HG02798 (cell line): ENCODE data around the gene RPL23.
A peak's percentile ranks its signal among the peaks of the same experiment; 100 is the strongest.

Source experiments
- ATAC-seq: cut with Tn5 transposase; IDR thresholded peaks from one replicate; pipeline ENCODE4 v1.9.1; 2021; ENCODE audit warnings: mild to moderate bottlenecking; ENCODE audit not compliant: unreplicated experiment, poor library complexity

Gene RPL23

DNA sequence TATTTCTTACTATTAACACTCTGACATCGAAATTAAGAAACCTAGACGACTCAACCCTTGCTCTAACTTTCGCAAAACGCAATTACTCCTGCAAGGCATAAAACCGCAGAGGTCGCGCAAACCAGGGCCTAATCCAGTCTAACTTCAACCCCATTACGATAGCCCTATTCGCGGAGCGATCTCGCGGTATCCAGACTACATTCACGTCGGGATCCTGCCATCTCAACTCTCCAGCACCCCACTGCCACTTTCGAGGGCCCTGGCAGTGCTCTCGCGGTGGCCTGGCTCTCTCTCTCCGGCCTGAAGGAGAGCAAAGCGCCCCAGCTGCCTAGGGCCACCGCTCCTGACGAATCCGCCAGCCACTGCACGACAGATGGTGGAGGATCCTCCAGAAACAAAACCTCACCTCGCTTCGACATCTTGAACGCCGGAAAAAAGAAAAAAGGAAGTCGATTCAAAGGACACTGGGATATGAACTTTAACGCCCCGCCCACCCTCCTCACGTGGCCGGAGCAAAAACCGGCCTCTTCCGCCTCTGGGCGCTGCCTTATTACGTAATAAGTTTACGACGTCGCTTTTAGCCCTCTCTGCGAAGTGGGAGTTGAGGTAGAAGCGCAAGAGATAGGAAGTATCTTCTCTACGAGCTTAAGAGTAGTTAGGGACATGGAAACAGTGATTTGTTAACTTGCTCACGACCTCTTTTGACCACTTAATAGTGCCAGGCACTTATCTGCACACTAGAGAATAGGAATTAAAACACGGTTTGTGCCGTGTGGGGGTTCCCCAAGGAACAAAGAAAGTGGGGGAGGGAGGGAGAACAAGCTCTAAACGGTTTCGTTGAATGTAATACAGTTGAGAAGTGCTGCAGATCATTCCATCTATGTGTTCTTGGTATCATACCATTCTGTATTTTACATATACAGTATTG is at the start of gene RPL23:
RPL23 (minus strand) TSS at position 430 of the 928 bp plus-strand sequence; CDS start at position 419, 11 bp downstream.
- ATAC-seq, result peak; percentile 94

DNA sequence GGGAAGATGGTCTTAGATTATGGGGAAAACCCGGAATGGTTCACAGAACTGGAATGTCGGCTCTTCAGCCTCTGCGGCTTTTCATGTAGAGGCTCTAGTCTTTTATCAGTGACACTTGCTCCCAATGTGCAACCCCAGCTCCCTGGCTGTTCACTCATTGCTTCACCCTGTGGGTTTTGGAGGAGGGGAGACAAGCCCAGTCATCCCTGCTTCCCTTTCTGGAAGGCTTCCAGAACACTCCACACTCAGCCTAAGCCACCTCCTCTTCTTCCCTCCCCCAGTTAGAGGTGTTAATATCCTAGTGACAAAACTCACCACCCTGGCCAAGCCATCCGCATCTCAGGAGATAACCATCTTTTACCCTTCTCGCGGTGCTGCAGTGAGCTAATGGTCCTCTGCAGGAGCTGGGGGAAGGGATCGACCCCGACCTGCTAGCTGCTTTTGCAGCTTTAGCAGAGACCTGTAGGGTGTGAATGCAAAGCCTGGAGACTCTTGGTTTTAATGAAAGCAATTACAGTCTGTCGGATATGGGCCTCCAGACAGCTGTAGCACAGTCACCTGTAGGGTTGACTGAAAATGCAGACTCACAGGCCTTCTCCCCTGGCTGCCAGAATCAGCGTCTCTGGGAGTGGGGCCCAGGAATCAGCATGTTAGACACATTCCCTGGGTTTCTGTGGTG is 47.6 kb upstream of the RPL23 start:
- ATAC-seq, result no peak

DNA sequence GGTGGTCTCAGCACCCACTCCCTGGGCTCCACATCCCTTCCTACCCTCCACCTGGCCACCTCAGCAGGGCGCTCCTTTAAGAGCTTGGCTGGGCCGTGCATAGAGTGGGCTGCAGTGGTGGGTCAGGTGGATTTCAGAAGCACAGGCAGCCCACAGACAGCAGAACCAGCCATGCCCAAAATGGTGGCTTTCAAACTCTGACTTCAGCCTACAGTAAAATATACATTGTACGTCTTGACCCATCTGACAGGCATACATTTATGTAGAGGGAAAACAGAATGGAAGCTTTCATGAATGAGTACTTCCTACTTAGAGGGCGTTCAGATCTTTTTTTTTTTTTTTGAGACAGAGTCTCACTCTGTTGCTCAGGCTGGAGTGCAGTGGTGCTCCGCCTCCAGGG is 45.9 kb upstream of the RPL23 start:
- no peak for ATAC-seq

DNA sequence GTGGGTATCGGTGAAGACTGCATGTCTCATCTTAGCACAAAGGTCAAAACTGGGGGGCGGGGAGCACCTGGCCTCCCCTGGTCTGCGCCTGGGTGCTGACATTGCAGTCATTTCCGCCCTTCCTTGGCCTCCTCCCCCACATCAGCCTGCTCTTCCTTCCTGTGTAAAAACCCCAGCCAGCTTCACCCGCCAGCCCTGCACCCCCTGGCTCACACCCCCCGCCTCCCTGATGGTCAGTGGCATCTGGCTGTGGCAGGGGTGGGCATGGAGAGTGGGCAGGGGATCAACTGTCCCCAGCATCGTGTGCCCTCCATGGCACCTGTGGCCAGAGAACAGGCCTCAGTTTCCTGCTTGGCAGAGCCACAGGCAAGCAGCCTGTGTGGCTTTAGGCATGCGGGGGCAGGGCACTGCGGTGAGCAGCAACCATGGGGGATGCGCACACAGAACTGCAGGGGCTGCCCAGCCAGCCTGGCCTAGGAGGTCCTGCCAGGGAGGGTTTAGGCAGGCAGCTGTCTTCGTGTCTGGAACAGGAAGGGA is 45.4 kb upstream of the RPL23 start:
- peak; percentile 76 for ATAC-seq

DNA sequence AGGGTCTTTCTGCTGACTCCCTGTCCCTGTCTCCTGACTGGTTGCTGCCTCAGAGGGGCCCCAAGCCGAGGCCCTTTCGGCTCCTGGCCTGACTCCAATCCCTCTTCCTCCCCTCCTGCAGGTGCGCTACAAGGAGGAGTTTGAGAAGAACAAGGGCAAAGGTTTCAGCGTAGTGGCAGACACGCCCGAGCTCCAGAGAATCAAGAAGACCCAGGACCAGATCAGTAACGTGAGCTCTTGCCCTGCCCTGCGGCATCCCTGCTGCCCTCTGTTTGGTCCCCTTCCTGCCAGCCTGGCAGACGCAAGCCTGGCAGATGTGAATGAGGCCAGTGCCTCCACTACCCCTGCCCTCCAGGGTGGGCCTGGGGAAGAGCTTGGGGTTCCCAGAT is 44.8 kb upstream of the RPL23 start:
- ATAC-seq, result peak; percentile 19

DNA sequence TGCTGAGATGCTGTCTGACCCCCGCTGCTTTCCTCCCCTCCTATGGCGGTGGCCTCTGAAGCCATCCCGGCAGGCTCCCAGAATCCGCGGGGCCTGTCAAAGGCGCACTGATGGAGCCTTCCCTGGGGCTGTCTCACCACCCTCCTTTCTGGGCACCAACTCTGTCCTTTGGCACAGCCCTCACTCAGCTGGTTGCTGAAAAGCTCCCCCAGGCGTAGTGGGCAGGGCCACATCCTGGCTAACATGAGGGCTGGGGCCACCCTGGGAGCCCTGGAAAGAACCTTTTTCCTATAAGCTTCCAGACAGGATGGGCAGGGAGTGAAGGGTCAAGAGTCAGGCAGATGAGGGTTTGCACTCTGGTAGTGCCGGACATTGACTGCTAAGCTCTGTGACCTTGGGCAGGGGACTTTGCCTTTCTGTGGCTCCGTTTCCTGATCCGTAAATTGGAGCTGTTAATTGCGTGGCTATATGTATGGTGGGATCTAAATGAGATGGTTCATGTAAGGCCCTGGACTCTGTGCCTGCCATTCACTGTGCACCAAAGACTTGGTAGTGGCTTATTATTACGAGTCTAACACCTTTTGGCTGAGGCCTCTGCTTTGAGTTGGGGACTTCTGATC is 44.3 kb upstream of the RPL23 start:
- no peak for ATAC-seq

DNA sequence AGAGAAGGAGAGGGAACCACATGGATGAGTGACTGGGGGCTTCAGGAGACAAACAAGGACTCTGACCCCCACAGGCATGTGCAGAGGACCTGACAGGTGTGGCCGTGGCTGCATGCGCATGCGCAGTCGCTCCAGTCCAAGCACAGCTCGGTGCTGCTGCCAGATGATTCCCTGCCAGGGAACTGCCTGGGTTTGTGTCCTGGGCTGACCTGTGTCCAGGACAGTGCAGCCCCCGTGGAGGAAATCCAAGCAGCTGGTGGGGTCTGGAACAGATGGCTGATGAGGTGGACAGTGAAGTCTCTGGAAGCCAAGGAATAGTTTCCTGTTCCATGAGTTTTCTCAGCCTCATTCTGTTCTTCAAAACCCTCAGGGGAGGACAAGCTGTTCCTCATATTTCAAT is 43.7 kb upstream of the RPL23 start:
- ATAC-seq, result no peak

DNA sequence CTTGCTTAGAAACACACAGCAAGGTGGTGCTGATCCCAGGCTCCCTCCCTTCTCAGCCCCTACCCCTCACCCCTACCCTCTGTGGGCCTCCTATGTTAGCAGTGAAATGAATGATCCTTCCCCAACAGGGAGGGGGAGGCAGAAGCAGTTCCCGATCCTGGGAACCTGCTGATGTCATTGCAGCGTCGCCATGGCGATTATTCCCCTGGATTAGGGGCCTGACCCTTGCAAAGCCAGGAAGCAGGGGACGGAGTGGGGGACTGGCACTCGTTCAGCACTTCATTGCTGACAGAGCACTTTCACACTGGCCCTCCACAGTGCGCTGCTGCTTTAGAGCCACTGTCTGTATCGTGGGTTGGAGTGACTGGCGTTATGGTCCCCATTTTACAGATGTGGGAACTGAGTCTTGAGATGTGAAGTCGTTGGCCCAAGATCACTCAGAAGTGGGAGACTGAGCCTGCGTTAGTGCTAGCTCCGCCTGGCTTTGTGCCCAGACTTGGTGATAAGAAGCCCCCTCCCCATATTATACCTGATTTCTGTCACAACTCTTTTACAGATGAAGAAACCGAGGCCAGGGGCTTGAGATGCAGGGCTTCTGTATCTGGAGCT is 42.9 kb upstream of the RPL23 start:
- ATAC-seq, result no peak

DNA sequence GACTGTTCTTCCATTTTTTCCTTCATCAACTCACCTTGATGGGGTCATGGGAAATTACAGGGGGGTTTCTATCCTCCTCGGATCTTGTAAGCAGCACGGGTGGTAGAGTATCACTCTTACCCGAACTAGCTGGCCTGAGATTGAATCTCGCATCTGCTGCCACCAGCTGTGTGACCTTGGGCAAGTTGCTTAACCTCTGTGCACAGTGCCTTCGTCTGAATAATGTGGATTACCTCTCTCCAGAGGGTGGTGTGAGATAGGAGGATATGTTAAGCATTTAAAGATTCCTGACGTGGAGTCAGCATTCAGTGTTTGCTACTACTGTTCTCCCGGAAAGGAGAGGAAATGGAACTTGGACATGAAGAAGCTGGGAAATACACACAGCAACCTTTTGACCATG is 40.8 kb upstream of the RPL23 start:
- no peak for ATAC-seq

DNA sequence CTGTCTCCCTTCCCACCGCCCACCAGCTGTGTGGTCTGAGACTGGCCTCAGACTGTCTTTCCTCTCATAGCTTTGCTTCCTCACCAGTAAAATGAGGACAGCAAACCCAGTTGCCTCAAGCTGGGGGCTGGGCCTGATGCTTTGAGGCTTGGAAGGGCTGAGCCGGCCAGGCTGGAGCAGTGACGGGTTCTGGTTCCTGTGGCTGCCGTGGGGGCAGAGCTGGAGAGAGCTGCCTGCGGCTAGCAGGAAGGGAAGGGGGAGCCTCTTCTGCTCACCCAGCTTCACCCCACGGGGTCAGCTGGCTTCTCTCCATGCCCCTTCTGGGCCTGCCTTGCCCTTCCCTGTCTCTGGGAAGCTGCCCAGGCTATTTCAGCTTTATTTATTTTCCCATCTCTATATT is 40.1 kb upstream of the RPL23 start:
- ATAC-seq, result no peak

DNA sequence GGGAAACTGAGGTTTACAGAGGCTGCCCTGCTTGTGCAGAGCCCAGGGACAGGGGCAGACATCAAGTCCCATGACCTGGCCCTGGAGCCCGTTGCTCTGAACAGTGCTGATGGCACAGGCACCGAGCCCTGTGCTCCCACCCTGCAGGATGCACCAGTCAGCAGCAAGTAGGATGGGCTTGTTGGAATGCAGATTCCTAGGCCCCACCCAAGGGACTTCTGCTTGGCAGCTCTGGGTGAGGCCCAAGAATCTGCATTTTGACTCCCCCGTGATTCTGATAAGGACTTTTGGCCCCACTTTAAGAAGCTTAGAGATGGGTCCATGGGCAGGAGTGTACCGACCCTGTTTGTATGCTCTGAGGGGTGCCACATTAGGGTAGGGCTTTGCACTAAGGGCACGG is 39.6 kb upstream of the RPL23 start:
- ATAC-seq, result no peak

DNA sequence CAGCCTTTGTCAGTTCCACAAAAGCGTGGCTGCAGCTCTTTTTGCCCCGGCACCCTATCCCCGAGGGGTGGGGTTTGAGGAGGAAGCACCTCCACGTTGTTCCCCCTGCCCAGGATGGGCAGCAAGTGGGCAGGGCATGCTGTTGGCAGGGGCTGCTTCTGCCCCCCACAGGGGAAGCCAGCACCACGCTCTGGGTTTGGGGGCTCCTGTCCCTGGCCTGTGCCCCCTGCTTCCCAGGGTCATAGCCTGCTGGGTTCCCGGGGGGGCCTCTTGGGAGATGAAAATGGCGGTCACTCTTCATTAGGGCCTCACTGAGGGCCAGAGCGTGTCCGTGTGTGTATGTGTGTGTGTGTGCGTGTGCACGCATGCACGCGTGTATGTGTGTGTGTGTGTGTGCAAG is 39.1 kb upstream of the RPL23 start:
- ATAC-seq, result no peak

DNA sequence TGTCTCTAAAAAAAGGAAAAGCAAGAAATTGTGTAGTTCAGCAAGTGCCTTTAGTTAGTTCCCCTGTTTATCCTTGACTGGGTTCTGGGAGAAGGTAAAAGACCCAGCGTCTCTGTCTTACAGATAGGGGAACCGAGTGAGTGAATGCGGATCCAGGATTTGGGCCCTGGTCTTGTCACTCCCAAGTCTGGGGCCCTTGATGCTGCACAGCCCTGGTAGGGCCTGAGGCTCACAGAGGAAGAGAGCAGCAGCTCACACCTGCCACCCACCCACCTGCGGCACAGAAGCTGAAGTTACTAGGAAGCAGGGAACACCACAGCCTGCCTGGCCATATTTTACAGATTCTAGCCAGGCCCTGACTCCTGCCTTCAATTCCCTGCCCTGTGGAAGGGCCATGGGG is 38.6 kb upstream of the RPL23 start:
- ATAC-seq, result no peak

DNA sequence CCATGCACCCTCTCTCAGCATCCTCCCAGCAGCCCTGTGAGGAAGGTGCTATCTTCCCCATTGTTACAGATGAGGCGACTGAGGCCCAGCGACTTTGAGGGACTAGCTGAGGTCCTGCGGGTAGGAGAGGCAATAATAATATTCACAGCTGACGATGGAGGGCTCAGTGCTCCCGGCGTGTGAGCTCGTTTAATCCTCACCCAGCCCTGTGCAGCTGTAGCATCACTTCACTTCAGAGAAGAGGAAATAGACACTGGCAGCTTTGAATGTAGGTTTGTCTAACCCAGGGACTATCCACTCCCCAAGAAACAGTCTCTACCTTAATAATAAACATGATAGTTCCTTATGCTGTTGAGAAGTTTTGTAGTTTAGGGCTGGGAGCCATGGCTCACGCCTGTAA is 37.9 kb upstream of the RPL23 start:
- no peak for ATAC-seq

DNA sequence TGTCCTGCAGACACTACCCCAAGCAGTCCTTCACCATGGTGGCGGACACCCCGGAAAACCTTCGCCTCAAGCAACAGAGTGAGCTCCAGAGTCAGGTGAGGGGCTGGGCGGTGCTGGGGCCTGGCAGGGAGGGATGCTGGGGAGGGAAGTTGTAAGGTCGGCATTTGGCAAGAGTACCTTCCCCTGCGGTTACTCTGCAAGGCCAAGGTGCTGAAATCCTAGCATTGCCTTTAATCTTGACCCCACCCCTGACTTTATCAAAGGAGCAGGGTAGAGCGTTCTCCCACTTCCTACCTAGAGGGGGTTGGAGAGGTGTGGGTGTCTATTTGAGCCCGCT is 36.9 kb upstream of the RPL23 start:
- ATAC-seq, result no peak

DNA sequence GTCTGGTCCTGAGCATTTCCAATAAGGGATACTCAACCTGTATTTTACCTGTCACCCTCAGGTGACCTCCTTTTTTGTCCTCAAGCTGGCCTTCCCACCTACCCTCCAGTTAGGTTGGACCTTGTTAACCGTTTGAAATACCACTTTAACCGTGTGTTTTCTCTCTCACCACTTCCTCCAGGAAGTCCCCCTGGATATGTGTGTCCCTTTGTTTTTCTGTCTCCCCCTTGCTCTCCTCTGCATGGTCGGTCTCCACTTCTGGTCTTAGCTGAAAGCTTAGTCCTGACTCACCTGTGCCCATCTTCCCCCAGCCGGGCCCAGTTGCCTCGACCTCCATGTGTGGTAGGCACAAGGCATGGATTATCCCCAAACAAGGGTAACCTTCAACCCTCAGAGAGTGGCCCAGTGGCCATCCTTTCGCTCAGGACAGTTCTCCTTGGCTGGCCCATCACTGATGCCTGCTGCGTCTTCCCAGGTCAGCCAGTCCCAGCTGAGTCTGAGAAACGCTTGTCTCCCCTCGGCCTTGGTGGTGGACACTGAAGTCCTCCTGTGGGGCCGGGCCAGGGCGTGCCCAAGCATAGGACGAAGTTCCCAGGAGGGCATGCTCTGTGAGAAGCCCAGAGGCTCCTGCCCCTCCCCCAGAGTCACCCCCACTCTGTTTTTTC is 36.4 kb upstream of the RPL23 start:
- no peak for ATAC-seq

DNA sequence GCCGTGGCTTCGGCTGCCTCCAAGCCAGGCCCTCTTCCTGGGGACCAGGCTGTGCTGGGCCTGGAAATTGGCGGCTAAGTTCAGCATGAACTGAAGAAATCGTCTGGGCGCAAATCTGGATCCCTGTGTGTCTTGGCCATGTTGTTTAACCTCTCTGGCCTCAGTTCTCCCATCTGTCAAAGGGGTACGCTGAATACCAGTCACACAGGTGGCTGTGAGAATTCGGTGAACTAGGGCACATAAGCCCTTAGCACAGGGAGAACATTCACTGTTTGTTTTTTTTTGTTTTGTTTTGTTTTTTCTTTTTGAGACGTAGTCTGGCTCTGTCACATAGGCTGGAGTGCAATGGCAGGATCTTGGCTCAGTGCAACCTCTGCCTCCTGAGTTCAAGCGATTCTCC is 35.3 kb upstream of the RPL23 start:
- ATAC-seq, result no peak

DNA sequence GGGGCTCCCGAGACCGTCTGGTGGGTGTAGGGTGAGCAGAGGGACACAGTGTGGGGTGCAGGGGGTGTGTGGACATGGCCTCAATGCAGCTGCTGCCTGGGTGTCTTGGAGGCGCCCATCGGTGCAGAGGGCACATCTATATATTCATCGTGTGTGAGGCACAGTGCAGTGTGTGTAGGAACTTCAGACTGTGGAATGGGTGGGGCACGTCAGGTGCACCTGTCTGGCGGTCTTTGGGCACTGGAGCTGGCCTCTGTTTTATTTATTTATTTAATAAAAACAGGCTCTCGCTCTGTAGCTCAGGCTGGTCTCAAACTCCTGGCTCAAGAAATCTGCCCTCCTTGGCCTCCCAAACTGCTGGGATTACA is 33.1 kb upstream of the RPL23 start:
- no peak for ATAC-seq

DNA sequence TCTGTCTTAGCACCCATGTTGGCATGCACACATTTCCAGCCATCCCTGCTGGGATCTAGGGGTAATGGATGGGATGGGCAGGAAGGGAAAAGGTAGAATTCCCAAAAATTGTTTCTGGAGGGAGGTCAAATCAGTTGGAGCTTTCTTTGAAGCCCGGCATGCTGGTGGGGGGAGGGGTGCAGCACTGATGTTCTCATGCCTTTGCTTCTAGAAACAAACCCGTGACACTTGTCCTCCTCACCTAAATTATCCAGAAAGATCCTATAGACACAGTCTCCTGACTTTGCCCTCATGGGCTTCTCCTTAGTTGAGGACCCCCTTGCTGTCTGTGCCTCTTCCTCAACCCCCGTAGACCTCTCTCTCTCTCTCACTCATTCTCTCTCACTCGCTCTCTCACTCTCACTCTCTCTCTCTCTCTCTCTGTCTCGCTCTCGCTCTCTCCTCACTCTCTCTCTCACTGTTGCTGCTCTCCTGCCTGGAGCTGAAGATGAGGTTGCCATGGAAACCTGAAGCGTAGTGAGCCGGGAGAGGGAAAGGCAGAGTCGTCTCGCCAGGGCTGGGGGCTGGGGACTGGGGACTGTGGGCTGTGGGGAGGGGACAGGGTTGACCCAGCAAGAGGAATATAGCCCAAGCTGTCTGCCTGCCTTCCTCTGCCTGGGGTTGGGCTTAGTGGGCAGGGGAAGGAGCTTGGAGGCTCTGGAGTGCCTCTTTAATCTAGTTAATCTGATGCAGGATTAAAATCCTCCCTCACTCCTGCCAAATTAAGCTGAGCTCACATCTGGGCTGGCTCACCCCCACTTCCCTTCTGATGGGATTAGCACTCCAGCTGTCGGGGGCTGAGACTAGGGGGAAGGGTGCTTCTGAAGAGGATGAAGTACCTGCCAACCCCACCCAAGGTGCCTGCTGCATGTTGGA is 32.5 kb upstream of the RPL23 start:
- no peak for ATAC-seq
